ENCODE measurements around the gene ESRP2. TPM values are rescaled to one million over a fixed set of nuclear protein-coding genes. Genes with fewer than 3 reads are reported as not detected.

ESRP2 gene
- 0.08 to 0.73 TPM (median 0.16 TPM) in 3 of 5 replicates, not detected in the others for total RNA-seq (2022; extraction: Qiagen RNA extraction; ENCODE audit: low read depth)

GRCh38 chr16:68235887-68236136, at the start of gene ESRP2:
ESRP2 (minus strand) TSS chr16:68236127; CDS start chr16:68236045, 82 bp downstream.

GRCh38 chr16:68264128-68265077, 28.5 kb upstream of the ESRP2 start, which contains the start of gene SLC7A6:
SLC7A6 (plus strand) TSS chr16:68264526; CDS start chr16:68274727, 10,201 bp downstream.

GRCh38 chr16:68244903-68245853, 9.3 kb upstream of the ESRP2 start, which contains the start of gene PLA2G15:
PLA2G15 (plus strand) TSS chr16:68245373; CDS start chr16:68245427, 54 bp downstream.

Other genes with a start within 250 kb of the ESRP2 start
- not detected in 5 replicates for gene DPEP2, start 236.6 kb downstream of the ESRP2 start, total RNA-seq (2022; extraction: Qiagen RNA extraction; ENCODE audit: low read depth)
- not detected in 5 replicates for gene DPEP2NB, start 220.2 kb downstream of the ESRP2 start, total RNA-seq (2022; extraction: Qiagen RNA extraction; ENCODE audit: low read depth)
- gene DDX28, start 212.9 kb downstream of the ESRP2 start, total RNA-seq (2022; extraction: Qiagen RNA extraction; ENCODE audit: low read depth), result 18.0 to 23.0 TPM (median 20.5 TPM) in 5 replicates
- 17.4 to 18.0 TPM (median 18.0 TPM) in 5 replicates for gene DUS2, start 212.8 kb downstream of the ESRP2 start, total RNA-seq (2022; extraction: Qiagen RNA extraction; ENCODE audit: low read depth)
- gene NFATC3, start 150.8 kb downstream of the ESRP2 start, total RNA-seq (2022; extraction: Qiagen RNA extraction; ENCODE audit: low read depth), result 12.9 to 16.5 TPM (median 16.2 TPM) in 5 replicates
- gene PLA2G15, start 9.2 kb upstream of the ESRP2 start, total RNA-seq (2022; extraction: Qiagen RNA extraction; ENCODE audit: low read depth), result 10.9 to 16.2 TPM (median 13.8 TPM) in 5 replicates
- gene SLC7A6, start 28.4 kb upstream of the ESRP2 start, total RNA-seq (2022; extraction: Qiagen RNA extraction; ENCODE audit: low read depth), result 27.8 to 34.9 TPM (median 32.7 TPM) in 5 replicates
- gene SLC7A6OS, start 74.8 kb upstream of the ESRP2 start, total RNA-seq (2022; extraction: Qiagen RNA extraction; ENCODE audit: low read depth), result 10.1 to 12.9 TPM (median 11.3 TPM) in 5 replicates
- gene PRMT7, start 74.9 kb upstream of the ESRP2 start, total RNA-seq (2022; extraction: Qiagen RNA extraction; ENCODE audit: low read depth), result 27.5 to 33.1 TPM (median 32.5 TPM) in 5 replicates
- 0.09 to 0.29 TPM (median 0.11 TPM) in 5 replicates for gene SMPD3, start 212.4 kb upstream of the ESRP2 start, total RNA-seq (2022; extraction: Qiagen RNA extraction; ENCODE audit: low read depth)